Fibroblast of pulmonary artery (primary cell): ENCODE data around the gene SPOCK1.
A peak's percentile ranks its signal among the peaks of the same experiment; 100 is the strongest.

Experiments
- DNase-seq: peaks from one replicate; pipeline ENCODE4 v3.0.0-alpha.2; 2010; ENCODE audit warnings: low read depth
- H3K4me3 ChIP-seq: replicated peaks from 2 replicates; pipeline ENCODE4 v1.5.1; 2011; ENCODE audit warnings: low read depth, mild to moderate bottlenecking, control low read depth, low read length, moderate library complexity
- CTCF ChIP-seq: IDR thresholded peaks from 2 replicates; pipeline ENCODE4 v1.5.1; 2011; ENCODE audit warnings: mild to moderate bottlenecking, control low read depth, low read length, inconsistent platforms; ENCODE audit errors: missing control alignments

The SPOCK1 gene

GRCh38 chr5:137438932-137439331 lies 60.2 kb downstream of the SPOCK1 start:
- H3K4me3 ChIP-seq = no peak overlapping the region
- no peak for TF ChIP-seq CTCF
- DNase-seq = no peak

- H3K4me3 ChIP-seq = no peak overlapping the region
- DNase-seq = no peak
- TF ChIP-seq CTCF = no peak
These were observed 61.4 kb downstream of the SPOCK1 start for GRCh38 chr5:137437774-137438173.

- H3K4me3 ChIP-seq = no peak overlapping the region
- DNase-seq = no peak
- no peak for TF ChIP-seq CTCF
These were observed 65.6 kb downstream of the SPOCK1 start for GRCh38 chr5:137433539-137433938.

GRCh38 chr5:137432376-137432775 lies 66.8 kb downstream of the SPOCK1 start:
- DNase-seq = no peak
- no peak for TF ChIP-seq CTCF
- H3K4me3 ChIP-seq = no peak overlapping the region

GRCh38 chr5:137431051-137431450 lies 68.1 kb downstream of the SPOCK1 start:
- H3K4me3 ChIP-seq = no peak overlapping the region
- DNase-seq = no peak
- TF ChIP-seq CTCF = no peak

- no peak overlapping the region for H3K4me3 ChIP-seq
- DNase-seq = peak; percentile 70
- TF ChIP-seq CTCF = no peak
These were observed 83.9 kb downstream of the SPOCK1 start for GRCh38 chr5:137415231-137415681.

- TF ChIP-seq CTCF = no peak
- no peak overlapping the region for H3K4me3 ChIP-seq
- DNase-seq = no peak
These were observed 84.9 kb downstream of the SPOCK1 start for GRCh38 chr5:137414112-137414755.
